ENCODE measurements around the gene VGF. TPM values are rescaled to one million over a fixed set of nuclear protein-coding genes. Genes with fewer than 3 reads are reported as not detected.

The VGF gene
- total and polyA plus RNA-seq, 2 experiments from 2014 or later, result 3.0 to 4.4 TPM

DNA sequence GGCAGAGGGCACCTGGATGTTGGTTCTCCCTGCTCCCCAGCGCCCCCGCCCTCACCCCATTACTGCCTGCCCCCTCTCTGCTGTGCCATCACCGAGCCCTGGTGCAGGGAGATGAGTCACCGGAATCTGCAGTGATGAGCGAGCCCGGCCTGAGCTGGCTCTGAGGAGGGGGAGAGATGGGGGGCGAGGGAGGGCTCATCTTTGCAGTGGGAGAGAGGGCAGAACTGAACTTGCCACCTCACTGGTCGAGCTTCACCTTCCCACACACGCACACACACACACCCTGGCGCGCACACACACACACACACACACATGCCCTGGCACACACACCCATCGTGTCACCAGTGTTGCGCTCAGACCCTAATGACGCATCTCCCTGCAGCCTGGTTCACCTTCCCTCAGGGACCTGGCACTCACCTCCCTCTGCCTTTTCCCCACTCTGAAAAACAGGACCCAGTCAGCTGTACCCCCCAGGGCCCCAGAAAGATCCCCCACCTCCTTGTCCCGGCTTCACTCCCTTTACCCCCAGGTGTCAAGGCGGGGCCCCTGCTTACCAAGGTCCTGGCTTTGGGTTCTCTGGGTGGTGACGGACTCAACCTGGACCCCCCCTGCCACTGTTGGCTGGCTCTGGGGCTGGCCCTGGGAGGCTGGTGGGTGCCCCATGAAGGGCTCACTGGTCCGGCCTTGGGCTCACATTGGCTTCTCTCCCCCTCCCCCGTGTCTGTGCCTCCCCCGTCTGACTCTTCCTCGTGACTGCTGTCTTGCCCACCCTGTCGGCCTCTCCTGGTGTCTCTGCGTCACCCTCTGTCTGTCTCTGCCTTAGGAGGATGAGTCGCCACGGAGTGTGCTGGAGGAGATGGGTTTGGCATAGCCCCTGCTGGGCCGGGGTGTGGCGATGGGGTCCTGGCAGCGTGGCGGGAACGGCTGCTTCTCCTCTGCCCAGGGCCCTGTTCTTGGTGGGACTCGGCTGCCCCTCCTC is 5.4 kb downstream of the VGF start:
- TF ChIP-seq POLR2AphosphoS5 (IDR thresholded peaks at IDR 0.05; ENCODE audit: low read depth) (no peak), ZNF331 (CRISPR knock-in tag; IDR thresholded peaks at IDR 0.05; ENCODE audit: low read depth) (no peak), STAT1 (IDR thresholded peaks at IDR 0.05; ENCODE audit: unreplicated experiment) (no peak), EZH2phosphoT487 (IDR thresholded peaks at IDR 0.05; ENCODE audit: unreplicated experiment) (no peak), NANOG (IDR thresholded peaks at IDR 0.05; ENCODE audit: borderline replicate concordance) (no peak), CREB1 (CRISPR knock-in tag; IDR thresholded peaks at IDR 0.05; ENCODE audit: low read depth) (no peak), EZH2 (IDR thresholded peaks at IDR 0.05; ENCODE audit: low read depth, unreplicated experiment) (no peak), JUNB (IDR thresholded peaks at IDR 0.05; ENCODE audit: unreplicated experiment) (no peak), ZNF114 (CRISPR knock-in tag; IDR thresholded peaks at IDR 0.05) (no peak), REST (IDR thresholded peaks at IDR 0.05; ENCODE audit: unreplicated experiment) (no peak), ETS1 (IDR thresholded peaks at IDR 0.05) (no peak)
- TF ChIP-seq, protein P1, sequence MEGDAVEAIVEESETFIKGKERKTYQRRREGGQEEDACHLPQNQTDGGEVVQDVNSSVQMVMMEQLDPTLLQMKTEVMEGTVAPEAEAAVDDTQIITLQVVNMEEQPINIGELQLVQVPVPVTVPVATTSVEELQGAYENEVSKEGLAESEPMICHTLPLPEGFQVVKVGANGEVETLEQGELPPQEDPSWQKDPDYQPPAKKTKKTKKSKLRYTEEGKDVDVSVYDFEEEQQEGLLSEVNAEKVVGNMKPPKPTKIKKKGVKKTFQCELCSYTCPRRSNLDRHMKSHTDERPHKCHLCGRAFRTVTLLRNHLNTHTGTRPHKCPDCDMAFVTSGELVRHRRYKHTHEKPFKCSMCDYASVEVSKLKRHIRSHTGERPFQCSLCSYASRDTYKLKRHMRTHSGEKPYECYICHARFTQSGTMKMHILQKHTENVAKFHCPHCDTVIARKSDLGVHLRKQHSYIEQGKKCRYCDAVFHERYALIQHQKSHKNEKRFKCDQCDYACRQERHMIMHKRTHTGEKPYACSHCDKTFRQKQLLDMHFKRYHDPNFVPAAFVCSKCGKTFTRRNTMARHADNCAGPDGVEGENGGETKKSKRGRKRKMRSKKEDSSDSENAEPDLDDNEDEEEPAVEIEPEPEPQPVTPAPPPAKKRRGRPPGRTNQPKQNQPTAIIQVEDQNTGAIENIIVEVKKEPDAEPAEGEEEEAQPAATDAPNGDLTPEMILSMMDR (conservative IDR thresholded peaks at IDR 0.05; ENCODE audit: low read depth in 2 of 2), result no peak
- TF ChIP-seq, protein P2, sequence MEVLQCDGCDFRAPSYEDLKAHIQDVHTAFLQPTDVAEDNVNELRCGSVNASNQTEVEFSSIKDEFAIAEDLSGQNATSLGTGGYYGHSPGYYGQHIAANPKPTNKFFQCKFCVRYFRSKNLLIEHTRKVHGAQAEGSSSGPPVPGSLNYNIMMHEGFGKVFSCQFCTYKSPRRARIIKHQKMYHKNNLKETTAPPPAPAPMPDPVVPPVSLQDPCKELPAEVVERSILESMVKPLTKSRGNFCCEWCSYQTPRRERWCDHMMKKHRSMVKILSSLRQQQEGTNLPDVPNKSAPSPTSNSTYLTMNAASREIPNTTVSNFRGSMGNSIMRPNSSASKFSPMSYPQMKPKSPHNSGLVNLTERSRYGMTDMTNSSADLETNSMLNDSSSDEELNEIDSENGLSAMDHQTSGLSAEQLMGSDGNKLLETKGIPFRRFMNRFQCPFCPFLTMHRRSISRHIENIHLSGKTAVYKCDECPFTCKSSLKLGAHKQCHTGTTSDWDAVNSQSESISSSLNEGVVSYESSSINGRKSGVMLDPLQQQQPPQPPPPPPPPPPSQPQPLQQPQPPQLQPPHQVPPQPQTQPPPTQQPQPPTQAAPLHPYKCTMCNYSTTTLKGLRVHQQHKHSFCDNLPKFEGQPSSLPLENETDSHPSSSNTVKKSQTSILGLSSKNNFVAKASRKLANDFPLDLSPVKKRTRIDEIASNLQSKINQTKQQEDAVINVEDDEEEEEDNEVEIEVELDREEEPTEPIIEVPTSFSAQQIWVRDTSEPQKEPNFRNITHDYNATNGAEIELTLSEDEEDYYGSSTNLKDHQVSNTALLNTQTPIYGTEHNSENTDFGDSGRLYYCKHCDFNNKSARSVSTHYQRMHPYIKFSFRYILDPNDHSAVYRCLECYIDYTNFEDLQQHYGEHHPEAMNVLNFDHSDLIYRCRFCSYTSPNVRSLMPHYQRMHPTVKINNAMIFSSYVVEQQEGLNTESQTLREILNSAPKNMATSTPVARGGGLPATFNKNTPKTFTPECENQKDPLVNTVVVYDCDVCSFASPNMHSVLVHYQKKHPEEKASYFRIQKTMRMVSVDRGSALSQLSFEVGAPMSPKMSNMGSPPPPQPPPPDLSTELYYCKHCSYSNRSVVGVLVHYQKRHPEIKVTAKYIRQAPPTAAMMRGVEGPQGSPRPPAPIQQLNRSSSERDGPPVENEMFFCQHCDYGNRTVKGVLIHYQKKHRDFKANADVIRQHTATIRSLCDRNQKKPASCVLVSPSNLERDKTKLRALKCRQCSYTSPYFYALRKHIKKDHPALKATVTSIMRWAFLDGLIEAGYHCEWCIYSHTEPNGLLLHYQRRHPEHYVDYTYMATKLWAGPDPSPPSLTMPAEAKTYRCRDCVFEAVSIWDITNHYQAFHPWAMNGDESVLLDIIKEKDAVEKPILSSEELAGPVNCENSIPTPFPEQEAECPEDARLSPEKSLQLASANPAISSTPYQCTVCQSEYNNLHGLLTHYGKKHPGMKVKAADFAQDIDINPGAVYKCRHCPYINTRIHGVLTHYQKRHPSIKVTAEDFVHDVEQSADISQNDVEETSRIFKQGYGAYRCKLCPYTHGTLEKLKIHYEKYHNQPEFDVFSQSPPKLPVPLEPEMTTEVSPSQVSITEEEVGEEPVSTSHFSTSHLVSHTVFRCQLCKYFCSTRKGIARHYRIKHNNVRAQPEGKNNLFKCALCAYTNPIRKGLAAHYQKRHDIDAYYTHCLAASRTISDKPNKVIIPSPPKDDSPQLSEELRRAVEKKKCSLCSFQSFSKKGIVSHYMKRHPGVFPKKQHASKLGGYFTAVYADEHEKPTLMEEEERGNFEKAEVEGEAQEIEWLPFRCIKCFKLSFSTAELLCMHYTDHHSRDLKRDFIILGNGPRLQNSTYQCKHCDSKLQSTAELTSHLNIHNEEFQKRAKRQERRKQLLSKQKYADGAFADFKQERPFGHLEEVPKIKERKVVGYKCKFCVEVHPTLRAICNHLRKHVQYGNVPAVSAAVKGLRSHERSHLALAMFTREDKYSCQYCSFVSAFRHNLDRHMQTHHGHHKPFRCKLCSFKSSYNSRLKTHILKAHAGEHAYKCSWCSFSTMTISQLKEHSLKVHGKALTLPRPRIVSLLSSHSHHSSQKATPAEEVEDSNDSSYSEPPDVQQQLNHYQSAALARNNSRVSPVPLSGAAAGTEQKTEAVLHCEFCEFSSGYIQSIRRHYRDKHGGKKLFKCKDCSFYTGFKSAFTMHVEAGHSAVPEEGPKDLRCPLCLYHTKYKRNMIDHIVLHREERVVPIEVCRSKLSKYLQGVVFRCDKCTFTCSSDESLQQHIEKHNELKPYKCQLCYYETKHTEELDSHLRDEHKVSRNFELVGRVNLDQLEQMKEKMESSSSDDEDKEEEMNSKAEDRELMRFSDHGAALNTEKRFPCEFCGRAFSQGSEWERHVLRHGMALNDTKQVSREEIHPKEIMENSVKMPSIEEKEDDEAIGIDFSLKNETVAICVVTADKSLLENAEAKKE (CRISPR knock-in tag; IDR thresholded peaks at IDR 0.05), result no peak
- Histone ChIP-seq H3K4me3 (no peak overlapping the region), H3K27ac (ENCODE audit: low read depth) (no peak overlapping the region), H3K27me3 (ENCODE audit: insufficient read depth) (peaks cover 37% of the 10 kb centered on the region), H3K9me2 (ENCODE audit: insufficient read depth) (no peaks in the 10 kb centered on the region), H2AFZ (no peak overlapping the region), H3K4me1 (ENCODE audit: insufficient read depth) (peaks cover 60% of the 10 kb centered on the region), H4K20me1 (replicated peaks; ENCODE audit: insufficient read depth) (peaks cover 4% of the 10 kb centered on the region; the same call in 1 of the 2 replicates), H3K36me3 (ENCODE audit: insufficient read depth) (no peaks in the 10 kb centered on the region), H3K79me2 (replicated peaks; ENCODE audit: insufficient read depth) (peaks cover 14% of the 10 kb centered on the region), H3F3A (replicated peaks; ENCODE audit: low read depth) (peaks cover 39% of the 10 kb centered on the region), H3K4me2 (peak overlapping the region; percentile 62)
- Mint-ChIP-seq H3K27me3 (ENCODE audit: insufficient read depth, low read depth, poor library complexity) (peaks cover 36% of the 10 kb centered on the region), H3K4me1 (peaks cover 58% of the 10 kb centered on the region), H3K36me3 (ENCODE audit: low read depth) (peaks cover 19% of the 10 kb centered on the region), H3K27ac (no peak overlapping the region), H3K9me3 (no peaks in the 10 kb centered on the region; the same call in 1 of the 3 replicates), H3K4me3 (no peak overlapping the region)
- DNase-seq (ENCODE audit: low spot score) (no peak), ATAC-seq (no peak)
